GM21786 (cell line): Measurements from ENCODE around the gene NIPA2.
"Not testable (repeated sequence)": the region's sequence is repeated elsewhere in the genome, so short reads cannot be mapped to it uniquely, and the experiment has no call there.

Experiments
- ATAC-seq: cut with Tn5 transposase; IDR thresholded peaks from one replicate; pipeline ENCODE4 v1.9.1; 2021; ENCODE audit not compliant: unreplicated experiment

The NIPA2 gene

DNA sequence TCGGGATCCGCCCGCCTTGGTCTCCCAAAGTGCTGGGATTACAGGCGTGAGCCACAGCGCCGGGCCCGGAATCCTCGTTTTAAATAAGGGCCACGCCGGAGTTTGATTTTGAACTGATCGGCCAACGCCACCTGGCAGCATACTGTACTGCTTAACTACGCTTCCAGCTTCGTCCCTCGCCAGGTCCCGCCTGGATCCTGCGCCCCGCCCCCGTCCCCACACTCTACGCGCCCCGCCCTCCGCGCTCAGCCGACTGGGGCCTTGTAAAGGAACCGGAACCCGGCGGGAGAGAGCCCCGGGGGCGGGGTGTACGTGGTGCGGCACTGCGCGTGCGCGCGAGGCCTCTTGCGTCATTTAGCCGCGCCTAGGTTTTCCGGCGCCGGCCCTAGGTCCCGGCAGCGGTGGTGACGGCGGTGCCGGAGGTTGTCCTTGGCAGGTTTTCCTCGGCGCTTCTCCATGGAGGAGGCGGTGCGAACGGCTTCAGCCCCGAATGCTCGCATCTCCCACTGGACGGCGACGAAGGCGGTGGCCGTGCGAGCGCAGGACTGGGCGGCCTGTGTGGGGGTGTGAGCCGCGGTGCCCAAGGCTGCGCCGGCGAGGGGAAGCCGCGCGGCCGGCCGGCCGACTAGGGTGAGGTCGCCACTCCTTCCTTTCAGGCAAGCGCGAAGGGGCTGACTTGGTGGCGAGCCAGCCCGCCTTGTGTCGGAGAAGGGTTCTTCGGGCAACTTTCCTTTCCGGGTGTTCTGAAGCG, at the start of gene NIPA2:
TSS of gene NIPA2 (plus strand) at position 375 of the 751 bp plus-strand sequence. CDS start 13,066 bp downstream, outside the sequence.
- peak; percentile 76 for ATAC-seq

DNA sequence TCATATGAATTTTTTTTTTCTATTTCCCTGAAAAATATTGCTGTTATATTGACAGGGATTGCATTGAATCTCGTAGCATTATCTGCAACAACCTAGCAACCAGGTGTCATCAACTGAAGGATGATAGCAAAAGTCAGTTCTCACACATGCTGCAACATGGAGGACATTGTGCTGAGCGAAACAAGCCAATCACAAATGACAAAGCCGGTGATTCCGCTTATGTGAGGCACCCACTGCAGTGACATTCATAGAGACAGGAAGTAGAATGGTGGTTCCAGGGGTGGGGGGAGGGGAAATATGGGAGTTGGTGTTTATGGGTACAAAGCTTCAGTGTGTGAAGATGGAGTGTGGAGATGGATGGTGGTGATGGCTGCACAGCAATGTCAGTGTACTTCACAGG, 44.4 kb upstream of the NIPA2 start:
- ATAC-seq: no peak

DNA sequence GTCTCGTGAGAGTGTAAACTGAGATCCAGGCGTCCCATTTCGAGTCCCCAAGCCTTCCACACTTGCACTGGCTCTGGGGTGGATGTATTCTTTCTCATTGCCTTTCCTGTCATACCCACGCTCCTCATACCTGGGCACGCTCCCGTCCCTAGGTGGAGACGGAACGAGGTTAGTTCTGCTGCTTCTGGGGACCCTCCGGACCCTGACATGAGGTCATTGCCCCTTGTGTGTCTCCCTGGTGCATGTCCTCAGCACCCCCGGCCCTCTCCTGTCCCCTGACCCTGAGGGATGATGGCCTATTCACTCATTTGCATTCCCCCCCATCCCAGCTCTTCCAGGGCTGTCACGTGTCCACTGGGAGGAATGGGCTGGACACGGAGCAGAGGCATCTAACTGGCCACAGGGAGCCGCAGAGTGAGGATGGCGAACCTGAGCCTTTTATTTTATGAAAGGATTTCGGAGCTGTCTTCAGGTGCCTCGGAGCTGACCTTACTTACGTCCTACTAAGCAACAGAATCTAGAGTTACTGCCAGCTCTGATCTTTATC, 43.8 kb upstream of the NIPA2 start:
- ATAC-seq: no peak

- no peak for ATAC-seq
Measured at GRCh38 chr15:22795206-22796063, 43.0 kb upstream of the NIPA2 start.

DNA sequence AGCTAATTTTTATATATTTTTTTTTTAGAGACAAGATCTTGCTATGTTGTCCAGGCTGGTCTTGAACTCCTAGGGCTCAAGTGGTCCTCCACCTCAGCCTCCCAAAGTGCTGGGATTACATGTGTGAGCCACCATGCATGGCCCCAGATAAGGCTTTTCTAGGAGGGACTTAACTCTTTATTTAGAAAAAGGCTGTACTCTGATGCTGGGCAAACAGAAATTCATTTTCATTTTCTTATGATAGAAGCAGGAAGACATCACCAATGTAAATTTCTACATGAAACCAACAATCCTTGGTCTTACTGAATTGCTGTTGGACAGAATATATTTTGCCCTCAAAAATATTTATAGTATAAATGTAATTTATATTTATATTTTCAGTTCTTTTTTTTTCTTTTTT, 42.4 kb upstream of the NIPA2 start:
- no peak for ATAC-seq

DNA sequence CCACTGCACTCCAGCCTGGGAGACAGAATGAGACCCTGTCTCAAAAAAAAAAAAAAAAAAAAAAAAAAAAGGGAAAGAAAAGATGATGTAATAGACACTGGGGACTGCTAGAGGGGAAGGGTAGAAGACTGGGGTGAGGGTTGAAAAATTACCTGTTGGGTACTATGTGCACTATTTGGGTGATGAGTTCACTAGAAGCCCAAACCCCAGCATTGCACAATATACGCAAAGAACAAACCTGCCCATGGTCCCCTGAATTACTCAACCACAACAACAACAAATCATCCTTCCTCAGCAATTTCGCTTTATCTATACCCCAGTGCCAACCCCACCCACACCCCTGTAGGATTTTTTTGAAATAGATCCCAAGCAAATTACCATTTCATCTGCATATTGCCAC, 38.6 kb upstream of the NIPA2 start:
- ATAC-seq: no peak

GRCh38 chr15:22803006-22803405, 35.5 kb upstream of the NIPA2 start:
- not testable (repeated sequence) for ATAC-seq

DNA sequence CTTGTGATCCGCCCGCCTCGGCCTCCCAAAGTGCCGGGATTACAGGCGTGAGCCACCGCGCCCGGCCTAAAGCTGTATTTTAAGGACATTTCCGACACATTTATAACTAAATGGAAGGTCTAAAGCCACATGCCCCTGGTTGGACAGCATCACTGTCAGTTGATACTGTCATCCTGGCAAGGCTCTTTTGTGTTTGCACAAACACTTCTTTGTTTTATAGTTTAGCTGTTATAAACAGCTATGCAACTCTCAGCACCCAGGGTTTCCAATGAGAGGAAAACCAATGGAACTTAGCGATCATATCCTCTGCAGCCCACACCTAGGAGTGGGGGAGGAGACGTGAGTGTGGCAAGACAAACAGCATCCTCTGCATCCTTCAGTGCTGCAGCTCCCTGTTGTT, 32.3 kb upstream of the NIPA2 start:
- no peak for ATAC-seq

DNA sequence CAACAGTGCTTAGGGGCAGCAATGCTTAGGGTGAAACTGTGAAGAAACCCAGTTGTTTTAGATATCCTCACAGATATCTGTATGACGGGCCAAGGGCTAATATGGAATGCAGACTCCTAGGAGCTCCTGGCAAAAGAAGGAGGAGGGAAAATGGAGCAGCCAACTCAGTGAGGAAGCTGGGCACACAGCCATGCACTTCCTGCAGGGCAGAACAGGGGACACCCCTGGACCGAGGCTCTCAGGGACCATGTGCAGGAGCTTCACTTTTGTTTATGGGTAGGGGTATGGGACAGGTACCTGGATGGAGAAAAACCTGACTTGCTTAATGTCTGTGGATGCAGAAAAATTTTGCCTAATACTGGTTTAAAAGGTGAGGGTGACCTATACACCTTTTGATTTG, 31.8 kb upstream of the NIPA2 start:
- no peak for ATAC-seq

DNA sequence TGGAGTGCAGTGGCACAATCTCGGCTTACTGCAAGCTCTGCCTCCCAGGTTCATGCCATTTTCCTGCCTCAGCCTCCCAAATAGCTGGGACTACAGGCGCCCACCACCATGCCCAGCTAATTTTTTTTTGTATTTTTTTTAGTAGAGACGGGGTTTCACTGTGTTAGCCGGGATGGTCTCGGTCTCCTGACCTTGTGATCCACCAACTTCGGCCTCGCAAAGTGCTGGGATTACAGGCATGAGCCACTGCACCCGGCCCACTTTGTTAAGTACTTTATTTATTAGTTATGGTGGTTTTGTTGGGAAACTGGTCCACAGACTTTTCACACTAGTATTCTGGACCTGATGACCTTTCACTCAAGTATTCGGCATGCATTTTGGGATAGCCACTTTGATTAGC, 30.6 kb upstream of the NIPA2 start:
- ATAC-seq: not testable (repeated sequence)

- no peak for ATAC-seq
Measured at GRCh38 chr15:22808240-22808639, 30.2 kb upstream of the NIPA2 start.

GRCh38 chr15:22808761-22809280, 29.6 kb upstream of the NIPA2 start:
- no peak for ATAC-seq

DNA sequence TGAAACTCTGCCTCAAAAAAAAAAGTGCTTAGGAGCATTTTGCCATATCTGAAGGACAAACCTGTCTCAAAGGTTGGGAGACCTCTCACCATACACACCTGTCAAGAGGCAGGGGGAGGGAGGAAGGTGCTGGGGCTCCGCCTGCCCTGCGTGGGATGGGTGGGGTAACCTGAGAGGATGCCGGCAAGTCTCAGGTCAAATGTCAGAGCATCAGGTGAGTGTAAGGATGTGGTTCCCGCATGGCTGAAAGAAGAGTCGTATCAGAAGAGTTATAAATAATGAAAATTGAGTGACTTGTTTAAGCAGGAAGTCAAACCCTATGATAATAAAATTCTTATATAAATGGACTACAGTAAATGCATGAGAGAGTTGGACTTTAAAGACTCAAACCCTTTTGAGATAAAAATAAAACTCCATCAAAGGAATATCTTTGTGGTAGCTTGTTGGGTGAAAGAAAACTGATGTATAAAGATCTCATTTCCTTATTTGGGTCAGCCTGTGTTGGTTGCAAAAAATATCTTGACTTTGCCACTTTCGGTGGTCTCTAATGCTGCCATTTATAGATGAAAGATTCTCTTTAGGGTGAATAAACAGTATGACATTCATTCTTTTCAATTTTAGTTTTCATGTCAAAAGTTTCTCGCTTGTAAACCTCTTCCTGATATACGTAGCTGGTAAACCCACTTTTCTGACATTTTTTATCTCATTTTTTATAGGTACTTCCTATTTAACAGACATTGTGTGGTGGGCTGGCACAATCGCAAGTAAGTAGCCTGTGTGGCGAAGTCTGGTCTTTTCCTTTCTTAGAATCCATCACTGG, 28.2 kb upstream of the NIPA2 start:
- ATAC-seq: no peak

DNA sequence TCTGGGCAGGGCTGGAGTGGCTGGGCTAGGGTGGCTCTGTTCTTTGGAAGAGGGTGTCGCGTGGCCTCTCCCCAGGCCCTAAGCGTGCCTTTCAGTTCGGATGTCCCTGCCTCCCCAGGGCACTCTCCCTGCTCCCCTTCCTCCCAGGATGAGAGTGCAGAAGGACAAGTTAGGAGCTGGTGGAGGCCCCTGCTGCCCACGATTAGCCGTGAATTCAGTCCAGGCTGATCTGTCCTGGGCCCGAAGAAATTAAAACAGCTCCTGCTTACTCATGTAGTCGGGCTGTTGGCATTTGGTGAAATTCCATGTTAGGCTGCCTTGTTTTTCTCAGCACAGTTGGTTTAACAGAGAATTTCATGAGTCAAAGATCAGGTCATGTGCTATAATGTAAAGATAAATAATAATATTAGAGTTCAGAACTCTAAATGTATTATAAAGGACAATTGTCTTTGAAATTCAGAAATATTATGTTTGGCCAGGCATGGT, 27.6 kb upstream of the NIPA2 start:
- ATAC-seq: no peak

GRCh38 chr15:22811640-22812039, 26.8 kb upstream of the NIPA2 start:
- ATAC-seq: no peak

DNA sequence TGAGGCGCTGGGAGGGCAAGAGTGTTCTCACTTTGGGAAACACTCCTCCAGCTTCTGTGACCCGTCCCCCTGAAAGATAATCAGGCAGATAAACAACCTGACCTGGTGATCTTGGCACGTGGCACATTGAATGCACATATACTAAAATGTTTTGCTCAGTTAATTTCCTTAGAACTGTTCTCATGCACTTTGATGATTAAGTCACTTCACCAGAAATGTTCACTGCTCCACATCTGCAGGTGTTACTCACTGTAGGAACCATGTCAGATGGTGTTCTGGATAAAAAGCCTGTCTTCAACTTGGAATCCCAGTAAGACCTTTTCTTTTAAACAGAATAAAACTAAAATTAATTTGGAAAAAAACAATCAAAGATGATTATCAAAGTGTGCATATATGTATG, 24.6 kb upstream of the NIPA2 start:
- ATAC-seq: no peak

DNA sequence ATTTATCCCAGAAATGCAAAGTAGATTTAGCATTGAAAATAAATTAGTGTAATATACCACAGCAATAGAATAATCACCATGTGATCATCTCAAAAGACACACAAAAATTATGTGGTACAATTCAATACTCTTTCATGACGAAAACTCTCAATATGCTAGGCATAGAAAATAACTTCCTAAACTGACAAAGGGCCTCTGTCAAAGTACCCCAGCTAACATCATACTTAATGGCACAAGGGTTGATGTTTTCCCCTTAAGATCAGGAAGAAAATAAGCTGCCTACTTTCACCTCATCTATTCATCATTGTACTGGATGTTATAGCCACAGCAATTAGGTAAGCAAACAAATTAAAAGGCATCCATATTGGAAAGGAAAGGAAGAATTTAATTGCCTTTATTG, 22.7 kb upstream of the NIPA2 start:
- ATAC-seq: no peak

- no peak for ATAC-seq
Measured at GRCh38 chr15:22819651-22820050, 18.8 kb upstream of the NIPA2 start.

DNA sequence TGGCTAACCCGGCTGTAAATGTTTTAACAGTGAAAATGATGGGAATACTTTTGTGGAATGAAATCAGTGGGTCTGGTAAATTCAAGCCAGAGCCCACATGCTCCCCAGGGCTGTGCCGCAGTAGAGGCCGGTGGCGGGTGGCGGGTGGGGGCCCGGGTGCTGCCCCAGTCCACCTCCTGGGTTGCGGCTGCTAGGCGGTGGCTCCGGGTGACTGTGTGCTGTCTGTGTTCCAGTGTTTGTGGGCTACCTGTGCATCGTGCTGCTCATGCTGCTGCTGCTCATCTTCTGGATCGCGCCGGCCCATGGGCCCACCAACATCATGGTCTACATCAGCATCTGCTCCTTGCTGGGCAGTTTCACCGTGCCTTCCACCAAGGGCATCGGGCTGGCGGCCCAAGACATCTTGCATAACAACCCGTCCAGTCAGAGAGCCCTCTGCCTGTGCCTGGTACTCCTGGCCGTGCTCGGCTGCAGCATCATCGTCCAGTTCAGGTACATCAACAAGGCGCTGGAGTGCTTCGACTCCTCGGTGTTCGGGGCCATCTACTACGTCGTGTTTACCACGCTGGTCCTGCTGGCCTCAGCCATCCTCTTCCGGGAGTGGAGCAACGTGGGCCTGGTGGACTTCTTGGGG, 14.9 kb upstream of the NIPA2 start:
- ATAC-seq: no peak

- no peak for ATAC-seq
Measured at GRCh38 chr15:22827125-22827524, 11.3 kb upstream of the NIPA2 start.
